Stimulated activated naive CD8-positive, alpha-beta T cell treated with anti-CD3 and anti-CD28 coated beads, Interleukin-15, Interleukin-2, amounts not matched to agents 100 ng/mL and 50 ng/mL, for 24 hours (primary cell): ENCODE measurements around the gene HTT.

Source experiments
- H3K27ac Mint-ChIP-seq: one replicate; pipeline ENCODE4 v1.8.0; 2021; ENCODE audit warnings: mild to moderate bottlenecking, mixed read lengths
- H3K27me3 Mint-ChIP-seq: one replicate; pipeline ENCODE4 v1.8.0; 2021; ENCODE audit warnings: mixed read lengths
- H3K36me3 Mint-ChIP-seq: one replicate; pipeline ENCODE4 v1.8.0; 2021; ENCODE audit warnings: low read depth, mixed read lengths
- H3K4me1 Mint-ChIP-seq: one replicate; pipeline ENCODE4 v1.8.0; 2021; ENCODE audit warnings: low read depth, mixed read lengths
- H3K4me3 Mint-ChIP-seq: one replicate; pipeline ENCODE4 v1.8.0; 2021; ENCODE audit warnings: mild to moderate bottlenecking, mixed read lengths
- H3K9me3 Mint-ChIP-seq: one replicate; pipeline ENCODE4 v1.8.0; 2021; ENCODE audit warnings: mixed read lengths

HTT gene

GRCh38 chr4:3199653-3200422, 125.4 kb downstream of the HTT start:
- H3K36me3 Mint-ChIP-seq, result peaks cover 43% of the 10 kb centered on the region
- H3K27me3 Mint-ChIP-seq, result no peaks in the 10 kb centered on the region
- no peaks in the 10 kb centered on the region for H3K9me3 Mint-ChIP-seq
- H3K4me3 Mint-ChIP-seq, result no peak overlapping the region
- no peak overlapping the region for H3K27ac Mint-ChIP-seq
- peaks cover 66% of the 10 kb centered on the region for H3K4me1 Mint-ChIP-seq

- Mint-ChIP-seq H3K36me3 (peaks cover 36% of the 10 kb centered on the region), H3K27ac (no peak overlapping the region), H3K4me1 (peaks cover 59% of the 10 kb centered on the region), H3K9me3 (no peaks in the 10 kb centered on the region), H3K27me3 (no peaks in the 10 kb centered on the region), H3K4me3 (no peak overlapping the region)
Measured at GRCh38 chr4:3200423-3201090, 126.1 kb downstream of the HTT start.

GRCh38 chr4:3201718-3202702, 127.5 kb downstream of the HTT start:
- no peaks in the 10 kb centered on the region for H3K27me3 Mint-ChIP-seq
- peak overlapping the region; percentile 49 for H3K4me3 Mint-ChIP-seq
- H3K36me3 Mint-ChIP-seq, result peaks cover 41% of the 10 kb centered on the region
- H3K9me3 Mint-ChIP-seq, result no peaks in the 10 kb centered on the region
- peaks cover 45% of the 10 kb centered on the region for H3K4me1 Mint-ChIP-seq
- peak overlapping the region; percentile 76 for H3K27ac Mint-ChIP-seq

GRCh38 chr4:3202836-3203820, 128.6 kb downstream of the HTT start:
- Mint-ChIP-seq H3K27me3 (no peaks in the 10 kb centered on the region), H3K4me1 (peaks cover 38% of the 10 kb centered on the region), H3K9me3 (no peaks in the 10 kb centered on the region), H3K36me3 (peaks cover 48% of the 10 kb centered on the region), H3K4me3 (peak overlapping the region; percentile 49), H3K27ac (peak overlapping the region; percentile 76)

- Mint-ChIP-seq H3K36me3 (peaks cover 56% of the 10 kb centered on the region), H3K4me1 (peaks cover 38% of the 10 kb centered on the region), H3K9me3 (no peaks in the 10 kb centered on the region), H3K4me3 (no peak overlapping the region), H3K27me3 (no peaks in the 10 kb centered on the region), H3K27ac (no peak overlapping the region)
Measured at GRCh38 chr4:3203971-3204431, 129.5 kb downstream of the HTT start.

- no peaks in the 10 kb centered on the region for H3K9me3 Mint-ChIP-seq
- peaks cover 65% of the 10 kb centered on the region for H3K36me3 Mint-ChIP-seq
Measured at GRCh38 chr4:3205995-3206394, 131.5 kb downstream of the HTT start.

GRCh38 chr4:3206439-3207100, 132.1 kb downstream of the HTT start:
- Mint-ChIP-seq H3K36me3 (peaks cover 63% of the 10 kb centered on the region), H3K4me3 (no peak overlapping the region), H3K27ac (no peak overlapping the region), H3K9me3 (no peaks in the 10 kb centered on the region), H3K4me1 (peaks cover 27% of the 10 kb centered on the region), H3K27me3 (no peaks in the 10 kb centered on the region)

More at GRCh38 chr4:3205995-3206394, 131.5 kb downstream of the HTT start:
- H3K27me3 Mint-ChIP-seq, result no peaks in the 10 kb centered on the region
- H3K27ac Mint-ChIP-seq, result no peak overlapping the region
- H3K4me3 Mint-ChIP-seq, result no peak overlapping the region
- peaks cover 33% of the 10 kb centered on the region for H3K4me1 Mint-ChIP-seq

GRCh38 chr4:3207531-3208037, 133.1 kb downstream of the HTT start:
- no peaks in the 10 kb centered on the region for H3K9me3 Mint-ChIP-seq
- H3K27ac Mint-ChIP-seq, result no peak overlapping the region
- H3K27me3 Mint-ChIP-seq, result no peaks in the 10 kb centered on the region
- H3K4me3 Mint-ChIP-seq, result no peak overlapping the region
- H3K36me3 Mint-ChIP-seq, result peaks cover 65% of the 10 kb centered on the region
- peaks cover 17% of the 10 kb centered on the region for H3K4me1 Mint-ChIP-seq

- H3K4me1 Mint-ChIP-seq, result peaks cover 4% of the 10 kb centered on the region
- H3K4me3 Mint-ChIP-seq, result no peak overlapping the region
- H3K27me3 Mint-ChIP-seq, result no peaks in the 10 kb centered on the region
- no peak overlapping the region for H3K27ac Mint-ChIP-seq
- H3K9me3 Mint-ChIP-seq, result no peaks in the 10 kb centered on the region
- peaks cover 65% of the 10 kb centered on the region for H3K36me3 Mint-ChIP-seq
Measured at GRCh38 chr4:3208826-3209225, 134.3 kb downstream of the HTT start.

- Mint-ChIP-seq H3K4me3 (no peak overlapping the region), H3K9me3 (no peaks in the 10 kb centered on the region), H3K27ac (no peak overlapping the region), H3K36me3 (peaks cover 68% of the 10 kb centered on the region), H3K4me1 (no peaks in the 10 kb centered on the region), H3K27me3 (no peaks in the 10 kb centered on the region)
Measured at GRCh38 chr4:3209551-3210325, 135.3 kb downstream of the HTT start.

GRCh38 chr4:3210467-3210866, 136.0 kb downstream of the HTT start:
- Mint-ChIP-seq H3K4me3 (no peak overlapping the region), H3K27me3 (no peaks in the 10 kb centered on the region), H3K9me3 (no peaks in the 10 kb centered on the region), H3K27ac (no peak overlapping the region), H3K4me1 (no peaks in the 10 kb centered on the region), H3K36me3 (peaks cover 72% of the 10 kb centered on the region)

GRCh38 chr4:3211866-3212265, 137.4 kb downstream of the HTT start:
- peaks cover 71% of the 10 kb centered on the region for H3K36me3 Mint-ChIP-seq
- no peaks in the 10 kb centered on the region for H3K4me1 Mint-ChIP-seq
- no peak overlapping the region for H3K27ac Mint-ChIP-seq
- no peaks in the 10 kb centered on the region for H3K9me3 Mint-ChIP-seq
- H3K27me3 Mint-ChIP-seq, result no peaks in the 10 kb centered on the region
- H3K4me3 Mint-ChIP-seq, result no peak overlapping the region
